Esophagus (tissue), 2 donors: ENCODE results near the gene DPYSL3. TPM values are rescaled to one million over a fixed set of nuclear protein-coding genes. Genes with fewer than 3 reads are reported as not detected.

ENCODE experiments used
- H3K27ac ChIP-seq, 2 donors: one replicate each; pipeline ENCODE4 v1.5.1; 2013; ENCODE audit warnings: low read depth in 2 of 2, mild to moderate bottlenecking in 2 of 2, inconsistent platforms in 1 of 2, low read length in 1 of 2, moderate library complexity in 1 of 2
- H3K27me3 ChIP-seq, 2 donors: one replicate each; pipeline ENCODE4 v1.6.1; 2013; ENCODE audit warnings: low read length in 2 of 2, control low read depth in 1 of 2, mild to moderate bottlenecking in 1 of 2; ENCODE audit not compliant: insufficient read depth in 2 of 2, control insufficient read depth in 1 of 2
- H3K36me3 ChIP-seq, 2 donors: one replicate each; pipeline ENCODE4 v1.6.1; 2013; ENCODE audit warnings: low read length in 1 of 2; ENCODE audit not compliant: control insufficient read depth in 2 of 2, insufficient read depth in 2 of 2
- H3K4me1 ChIP-seq, 2 donors: one replicate each; pipeline ENCODE4 v1.6.1; 2013; ENCODE audit warnings: low read length in 1 of 2; ENCODE audit not compliant: control insufficient read depth in 2 of 2, insufficient read depth in 2 of 2
- H3K4me3 ChIP-seq, 2 donors: one replicate each; pipeline ENCODE4 v1.5.1; 2013; ENCODE audit warnings: low read length in 2 of 2, mild to moderate bottlenecking in 2 of 2, low read depth in 1 of 2, moderate library complexity in 1 of 2
- H3K9me3 ChIP-seq, 2 donors: one replicate each; pipeline ENCODE4 v1.6.1; 2013; ENCODE audit warnings: mild to moderate bottlenecking in 2 of 2, low read depth in 1 of 2, low read length in 1 of 2, moderate library complexity in 1 of 2; ENCODE audit not compliant: control insufficient read depth in 2 of 2, insufficient read depth in 1 of 2
- WGBS, 2 donors: extraction: QIAGEN DNeasy Blood & Tissue Kit; methylation state at CpG; one replicate each; pipeline ENCODE4 v1.1.7; 2013; 5-methylcytosine and 5-hydroxymethylcytosine counted together
- polyA plus RNA-seq, 2 donors: library from polyadenylated mRNA; stranded (reverse); fragments of 200-250 nt; gene quantifications; one replicate each; pipeline ENCODE4 v1.2.3, GENCODE V29; 2013
- donor health status: healthy with polysubstance abuse.
- donor health status: Bipolar disorder and iron deficiency.

The DPYSL3 gene
- polyA plus RNA-seq, 2 donors: 7.2 to 22.1 TPM

DNA sequence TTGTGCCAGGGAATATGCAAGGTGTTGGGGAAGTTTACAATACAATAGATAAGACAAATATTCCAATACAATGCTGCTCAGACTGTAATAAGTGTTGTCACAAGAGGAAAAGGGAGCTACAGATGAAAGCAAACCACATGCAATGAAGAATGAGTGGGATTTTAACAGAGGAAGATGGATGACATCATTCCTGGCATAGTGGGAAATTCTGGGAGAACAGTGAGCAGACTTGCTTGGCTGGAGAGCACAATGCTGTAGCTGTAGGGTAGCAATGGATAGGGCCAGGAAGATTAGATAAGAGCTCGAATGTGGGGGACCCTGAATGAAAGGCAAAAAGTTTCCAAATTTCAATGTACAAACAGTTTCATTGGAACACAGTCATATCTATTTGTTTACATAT lies 9.5 kb upstream of the DPYSL3 start:
- Histone ChIP-seq H3K9me3 (no peaks in the 10 kb centered on the region), H3K27ac (no peak overlapping the region), H3K36me3 (no peaks in the 10 kb centered on the region), H3K27me3 (no peaks in the 10 kb centered on the region), H3K4me3 (no peak overlapping the region), H3K4me1 (no peaks in the 10 kb centered on the region)
- WGBS, 2 donors: 37 to 56% methylated on average over 1 of the region's 1 CpG

DNA sequence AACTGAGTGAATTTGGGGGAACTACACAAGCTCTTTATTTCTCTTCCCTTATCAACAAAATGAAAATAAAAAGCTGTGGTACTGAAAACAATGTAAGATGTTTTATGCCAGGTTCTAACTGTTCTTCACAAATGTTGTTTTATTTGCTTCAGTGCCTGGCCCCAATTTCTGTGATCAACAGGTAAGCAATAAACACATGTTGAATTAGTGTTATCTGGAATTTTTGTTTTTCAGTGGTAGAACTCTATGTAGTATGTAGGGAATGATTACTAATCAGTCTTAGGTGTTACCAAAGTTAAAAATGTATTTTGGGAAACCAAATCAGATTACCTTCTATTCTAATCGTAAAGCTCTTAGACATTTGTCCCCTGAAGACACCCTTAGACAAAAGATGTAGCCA lies 7.5 kb upstream of the DPYSL3 start:
- Histone ChIP-seq H3K4me1 (no peaks in the 10 kb centered on the region), H3K9me3 (no peaks in the 10 kb centered on the region), H3K27me3 (no peaks in the 10 kb centered on the region), H3K27ac (no peak overlapping the region), H3K4me3 (no peak overlapping the region), H3K36me3 (no peaks in the 10 kb centered on the region)
- 91 to 97% methylated on average over 1 of the region's 1 CpG for WGBS, 2 donors

DNA sequence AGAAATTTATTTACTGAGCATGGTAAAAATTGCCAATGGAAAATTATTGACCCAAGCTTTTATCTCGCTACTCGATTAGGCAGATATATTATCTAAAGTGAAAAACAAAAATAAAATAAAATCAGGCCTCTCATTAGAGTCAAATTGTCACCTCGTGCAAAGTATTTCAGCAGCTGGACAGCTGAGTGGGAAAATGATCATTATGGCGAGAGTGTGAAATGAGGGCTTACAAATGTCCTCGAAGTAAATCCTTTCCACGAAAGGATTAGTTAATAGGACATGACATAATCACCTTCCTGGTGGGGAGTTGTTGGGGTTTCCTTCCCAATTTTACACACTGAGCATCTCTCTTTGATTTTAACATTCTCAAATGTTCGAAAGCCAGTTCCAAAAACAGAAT lies 5.4 kb upstream of the DPYSL3 start:
- no peak overlapping the region for H3K27ac ChIP-seq
- 70 to 78% methylated on average over 7 of the region's 7 CpGs for WGBS, 2 donors
- no peaks in the 10 kb centered on the region for H3K27me3 ChIP-seq
- no peaks in the 10 kb centered on the region for H3K36me3 ChIP-seq
- no peaks in the 10 kb centered on the region for H3K9me3 ChIP-seq
- no peaks in the 10 kb centered on the region for H3K4me1 ChIP-seq
- H3K4me3 ChIP-seq: no peak overlapping the region

DNA sequence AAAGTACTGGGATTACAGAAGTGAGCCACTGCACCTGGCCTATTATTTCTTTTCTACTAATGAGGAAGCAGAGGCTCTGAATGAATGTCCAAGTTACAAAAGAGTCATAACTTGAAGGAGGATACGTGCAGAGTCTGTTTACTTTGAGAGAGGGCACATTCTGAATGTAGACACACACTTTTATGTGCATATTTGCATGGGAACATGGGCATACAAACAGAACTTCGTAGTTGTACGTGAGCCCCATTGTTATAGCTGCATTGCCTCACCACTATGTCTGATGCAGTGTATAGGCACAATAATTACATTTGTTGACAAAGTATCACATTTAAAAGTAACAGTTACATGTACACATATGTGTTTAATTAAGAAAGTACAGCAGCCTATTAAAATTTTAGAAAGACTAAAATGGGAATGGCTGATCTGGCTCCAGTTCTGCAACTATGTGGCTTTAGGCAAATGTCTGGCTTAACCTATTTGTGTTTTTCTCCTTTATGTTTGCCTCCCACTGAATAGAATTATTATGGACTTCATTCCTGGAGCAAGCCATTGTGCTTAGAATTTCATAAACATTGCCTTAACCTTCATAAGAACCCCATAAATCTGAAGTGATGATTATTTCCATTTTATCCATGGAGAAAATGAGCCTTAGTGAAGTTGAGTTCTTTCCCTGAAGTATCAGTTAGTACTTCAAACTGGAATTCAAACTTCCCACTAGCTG lies 3.0 kb upstream of the DPYSL3 start:
- H3K27ac ChIP-seq: no peak overlapping the region
- no peak overlapping the region for H3K4me3 ChIP-seq
- no peaks in the 10 kb centered on the region for H3K9me3 ChIP-seq
- H3K27me3 ChIP-seq: no peaks in the 10 kb centered on the region
- peaks cover 0 to 4% of the 10 kb centered on the region in 2 donors for H3K4me1 ChIP-seq
- 74 to 81% methylated on average over 3 of the region's 3 CpGs for WGBS, 2 donors
- H3K36me3 ChIP-seq: no peaks in the 10 kb centered on the region

- no peak overlapping the region for H3K27ac ChIP-seq
- no peaks in the 10 kb centered on the region for H3K36me3 ChIP-seq
- no peaks in the 10 kb centered on the region for H3K27me3 ChIP-seq
- peaks cover 0 to 4% of the 10 kb centered on the region in 2 donors for H3K4me1 ChIP-seq
- WGBS, 2 donors: 82 to 85% methylated on average over 7 of the region's 7 CpGs
- no peak overlapping the region for H3K4me3 ChIP-seq
- H3K9me3 ChIP-seq: no peaks in the 10 kb centered on the region
Observed at GRCh38 chr5:147510885-147511284, 1.0 kb upstream of the DPYSL3 start.

GRCh38 chr5:147509041-147509709 lies 693 bp downstream of the DPYSL3 start:
- no peaks in the 10 kb centered on the region for H3K9me3 ChIP-seq

DNA sequence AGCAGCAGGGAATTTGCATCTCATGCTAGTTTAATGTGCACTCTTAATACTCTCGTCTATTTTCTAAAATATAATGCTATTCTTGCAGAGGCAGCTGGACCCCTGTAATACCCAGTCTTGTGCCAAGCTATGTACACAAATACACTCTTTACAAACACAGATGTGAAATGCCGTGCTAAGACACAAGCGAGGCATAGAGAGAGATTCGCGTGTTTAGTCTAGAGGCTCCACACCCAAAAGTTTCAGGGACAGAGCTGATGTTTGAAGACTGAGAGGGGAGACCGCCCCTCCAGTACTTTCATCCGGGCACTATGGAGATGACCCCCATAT lies 1.2 kb downstream of the DPYSL3 start:
- no peaks in the 10 kb centered on the region for H3K36me3 ChIP-seq
- H3K27me3 ChIP-seq: no peaks in the 10 kb centered on the region
- H3K4me3 ChIP-seq: peak overlapping the region; percentile 44 to 64
- H3K27ac ChIP-seq: peak overlapping the region; percentile 69 to 80
- H3K4me1 ChIP-seq: peaks cover 0 to 4% of the 10 kb centered on the region in 2 donors
- H3K9me3 ChIP-seq: no peaks in the 10 kb centered on the region
- WGBS, 2 donors: 21 to 28% methylated on average over 7 of the region's 7 CpGs

More at GRCh38 chr5:147509041-147509709, 693 bp downstream of the DPYSL3 start:
- H3K4me1 ChIP-seq: peaks cover 0 to 4% of the 10 kb centered on the region in 2 donors
- peak overlapping the region; percentile 69 to 80 for H3K27ac ChIP-seq
- 1 to 4% methylated on average over 50 of the region's 50 CpGs for WGBS, 2 donors
- H3K36me3 ChIP-seq: no peaks in the 10 kb centered on the region
- H3K27me3 ChIP-seq: no peaks in the 10 kb centered on the region
- peak overlapping the region; percentile 44 to 64 for H3K4me3 ChIP-seq

- no peaks in the 10 kb centered on the region for H3K27me3 ChIP-seq
- no peaks in the 10 kb centered on the region for H3K9me3 ChIP-seq
- peak overlapping the region in 1 of 2 donors; percentile 44 for H3K4me3 ChIP-seq
- WGBS, 2 donors: 35 to 49% methylated on average over 7 of the region's 7 CpGs
- H3K36me3 ChIP-seq: no peaks in the 10 kb centered on the region
- H3K27ac ChIP-seq: peak overlapping the region in 1 of 2 donors; percentile 47
- H3K4me1 ChIP-seq: peaks cover 0 to 4% of the 10 kb centered on the region in 2 donors
Observed at GRCh38 chr5:147507480-147508126, 2.3 kb downstream of the DPYSL3 start.

DNA sequence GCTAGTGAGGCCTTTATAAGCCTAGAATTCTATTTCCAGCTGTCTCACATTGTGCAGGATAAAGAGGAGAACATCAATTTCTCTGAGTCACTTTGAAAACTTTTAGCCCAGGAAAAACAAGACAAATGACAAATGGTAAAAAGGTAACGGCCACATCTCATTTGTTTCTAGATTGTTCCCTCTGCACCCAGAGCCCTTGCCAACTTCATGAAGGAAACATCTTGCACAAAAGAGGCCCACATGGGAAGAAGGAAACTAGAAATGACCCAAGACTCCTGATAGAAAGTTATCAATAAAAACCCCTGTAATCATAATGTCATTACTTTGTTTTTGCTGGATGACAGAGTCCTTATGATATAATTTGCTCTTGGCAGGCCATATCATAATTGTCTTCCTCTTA lies 5.3 kb downstream of the DPYSL3 start:
- H3K27me3 ChIP-seq: no peaks in the 10 kb centered on the region
- H3K36me3 ChIP-seq: no peaks in the 10 kb centered on the region
- WGBS, 2 donors: 47 to 49% methylated on average over 1 of the region's 1 CpG
- peaks cover 0 to 4% of the 10 kb centered on the region in 2 donors for H3K4me1 ChIP-seq
- peak overlapping the region in 1 of 2 donors; percentile 38 for H3K27ac ChIP-seq
- no peaks in the 10 kb centered on the region for H3K9me3 ChIP-seq
- no peak overlapping the region for H3K4me3 ChIP-seq
